ENCODE data around the gene NEIL3. TPM values are rescaled to one million over a fixed set of nuclear protein-coding genes. Genes with fewer than 3 reads are reported as not detected.
A peak's percentile ranks its signal among the peaks of the same experiment; 100 is the strongest.

Gene NEIL3
- total and polyA plus RNA-seq, 2 of the 8 experiments (the other 6 are each of a cell fraction or from before 2014, with no cell fraction given): 5.5 to 11.0 TPM

DNA sequence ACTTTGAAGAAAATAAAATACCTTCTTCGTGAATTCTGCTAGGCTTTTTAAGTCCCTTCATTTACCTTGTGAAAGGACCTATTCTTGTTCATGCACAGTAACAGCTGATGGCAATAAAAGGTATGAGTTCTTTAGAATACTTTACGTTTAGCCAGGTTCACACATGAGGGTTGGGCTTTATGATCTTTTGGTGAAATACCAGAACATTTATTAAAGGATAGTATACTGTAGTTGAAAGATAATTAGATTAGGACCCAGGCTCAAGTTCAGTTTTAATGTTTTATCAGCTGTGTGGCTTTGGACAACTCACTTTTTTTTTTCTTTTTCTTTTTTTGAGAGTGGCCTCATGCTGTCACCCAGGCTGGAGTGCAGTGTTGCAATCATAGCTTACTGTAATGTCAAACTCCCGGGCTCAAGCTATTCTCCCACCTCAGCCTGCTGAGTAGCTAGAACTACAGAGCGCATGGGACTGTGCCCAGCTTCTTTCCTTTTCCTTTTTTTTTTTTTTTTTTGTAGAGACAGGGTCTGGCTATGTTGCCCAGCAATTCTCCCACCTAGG, 28.2 kb upstream of the NEIL3 start:
- Histone ChIP-seq H3K14ac (ENCODE audit: insufficient read length) (no peak overlapping the region), H4K5ac (ENCODE audit: insufficient read length, low read depth, low read length) (no peak overlapping the region), H3K79me1 (ENCODE audit: low read depth, low read length) (no peaks in the 10 kb centered on the region), H3K23ac (ENCODE audit: insufficient read length) (no peak overlapping the region), H3K36me3 (ENCODE audit: control insufficient read depth in 2 of 4, insufficient read depth in 4 of 4, low read length in 3 of 4) (no peaks in the 10 kb centered on the region), H3K9me3 (ENCODE audit: insufficient read depth in 2 of 2, low read depth in 1 of 2, low read length in 1 of 2) (no peaks in the 10 kb centered on the region), H3K27ac (ENCODE audit: low read depth, low read length) (no peak overlapping the region), H4K8ac (ENCODE audit: extremely low read depth, insufficient read depth, low read length) (no peak overlapping the region), H3K9ac (replicated peaks in 1 of 4; ENCODE audit: extremely low read depth in 1 of 4, low read depth in 3 of 4, low read length in 3 of 4) (no peak overlapping the region), H3K27me3 (replicated peaks in 1 of 4; ENCODE audit: control insufficient read depth in 3 of 4, extremely low read depth in 1 of 4, insufficient read depth in 3 of 4, low read length in 3 of 4) (peaks cover 0 to 1% (median 0%) of the 10 kb centered on the region in 4 experiments; a peak in 1 of 7 replicates), H2BK15ac (ENCODE audit: low read length) (no peak overlapping the region), H2BK120ac (replicated peaks; ENCODE audit: low read depth, low read length) (no peak overlapping the region), H2BK12ac (ENCODE audit: low read depth, low read length) (no peak overlapping the region), H3K4me1 (replicated peaks in 1 of 4; ENCODE audit: control insufficient read depth in 3 of 4, insufficient read depth in 4 of 4, low read length in 3 of 4) (no peaks in the 10 kb centered on the region), H3K56ac (replicated peaks; ENCODE audit: insufficient read length, low read depth, low read length) (no peak overlapping the region), H3K18ac (ENCODE audit: extremely low read depth, low read length) (no peak overlapping the region), H2BK5ac (ENCODE audit: low read depth, low read length) (no peak overlapping the region), H2BK20ac (ENCODE audit: low read length) (no peak overlapping the region), H2AFZ (ENCODE audit: low read length) (no peak overlapping the region), H2AK5ac (ENCODE audit: low read depth, low read length) (no peak overlapping the region), H3K4me3 (ENCODE audit: extremely low read depth in 1 of 4, insufficient read depth in 2 of 4, low read depth in 3 of 4, low read length in 4 of 4) (no peak overlapping the region), H3K4me2 (ENCODE audit: insufficient read depth in 1 of 2, low read depth in 2 of 2, low read length in 2 of 2) (no peak overlapping the region), H4K20me1 (replicated peaks in 1 of 2; ENCODE audit: control insufficient read depth in 1 of 2, insufficient read depth in 2 of 2, low read length in 2 of 2) (no peaks in the 10 kb centered on the region), H3K4ac (replicated peaks; ENCODE audit: insufficient read length, low read depth, low read length) (no peak overlapping the region), H3K79me2 (ENCODE audit: control insufficient read depth in 1 of 2, insufficient read depth in 2 of 2, low read length in 2 of 2) (no peaks in the 10 kb centered on the region), H4K91ac (replicated peaks; ENCODE audit: insufficient read length, low read length) (no peak overlapping the region), H3K23me2 (ENCODE audit: low read depth, low read length) (no peaks in the 10 kb centered on the region)
- no peak for FAIRE-seq
- CTCF ChIA-PET (ENCODE audit: partially characterized antibody): interaction anchor here (0.6 to 2.1 kb wide), 3 partner anchors 31 to 563 kb away, joined by 3 to 5 read pairs (median 3); no protein-coding TSS in a partner anchor
- DNase-seq (ENCODE audit: low read depth in 1 of 2, low spot score in 2 of 2): no peak
- peak; percentile 16; the same call in 1 of the 2 replicates for TF ChIP-seq CEBPB (IDR thresholded peaks at IDR 0.05; ENCODE audit: low read depth, low read length)
- TF ChIP-seq, protein P1, sequence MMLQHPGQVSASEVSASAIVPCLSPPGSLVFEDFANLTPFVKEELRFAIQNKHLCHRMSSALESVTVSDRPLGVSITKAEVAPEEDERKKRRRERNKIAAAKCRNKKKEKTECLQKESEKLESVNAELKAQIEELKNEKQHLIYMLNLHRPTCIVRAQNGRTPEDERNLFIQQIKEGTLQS (IDR thresholded peaks at IDR 0.05; ENCODE audit: insufficient read depth, low read depth, low read length): no peak
- WGBS, 2 experiments (ENCODE audit: extremely low coverage in 1 of 2, insufficient coverage in 1 of 2, insufficient read length in 1 of 2, insufficient replicate concordance in 2 of 2, low coverage in 1 of 2, low lambda C conversion rate in 2 of 2, missing lambda C conversion rate in 1 of 2): 89% methylated on average over 3 of the region's 4 CpGs; no CpG with 5 or more reads in 1 of the 2 experiments
- POLR2A ChIA-PET (ENCODE audit: partially characterized antibody): interaction anchor here (0.8 kb wide), 1 partner anchor 12 kb away, joined by 3 read pairs; no protein-coding TSS in a partner anchor

Measured in H1 (cell line).